Stimulated activated CD4-positive, alpha-beta T cell treated with anti-CD3 and anti-CD28 coated beads, Interleukin-1b, Interleukin-23, amount 100 ng/mL, for 48 hours (primary cell): ENCODE measurements around the gene DYDC2.
"Not testable (repeated sequence)": the region's sequence is repeated elsewhere in the genome, so short reads cannot be mapped to it uniquely, and the experiment has no call there.

Experiments
- DNase-seq: peaks from one replicate; pipeline ENCODE4 v3.0.0-alpha.2; 2020

DYDC2 gene

GRCh38 chr10:80356563-80356988 is at the start of gene DYDC2, which contains the start of gene DYDC1:
TSS of gene DYDC2 (plus strand) at chr10:80356781. CDS start at chr10:80362444, 5,663 bp downstream.
TSS of gene DYDC1 (minus strand) at chr10:80356755. CDS start at chr10:80352601, 4,154 bp downstream.
- peak; percentile 53 for DNase-seq

- DNase-seq: no peak
Measured at GRCh38 chr10:80313523-80313922, 43.1 kb upstream of the DYDC2 start.

GRCh38 chr10:80315391-80315790 is 41.2 kb upstream of the DYDC2 start:
- DNase-seq: no peak

- DNase-seq: no peak
Measured at GRCh38 chr10:80318742-80319141, 37.8 kb upstream of the DYDC2 start.

- DNase-seq: no peak
Measured at GRCh38 chr10:80319318-80319717, 37.3 kb upstream of the DYDC2 start.

- no peak for DNase-seq
Measured at GRCh38 chr10:80319725-80320290, 36.8 kb upstream of the DYDC2 start.

GRCh38 chr10:80320377-80320776 is 36.2 kb upstream of the DYDC2 start:
- DNase-seq: no peak

GRCh38 chr10:80321183-80321582 is 35.4 kb upstream of the DYDC2 start:
- no peak for DNase-seq

- no peak for DNase-seq
Measured at GRCh38 chr10:80322158-80322557, 34.4 kb upstream of the DYDC2 start.

- DNase-seq: no peak
Measured at GRCh38 chr10:80322711-80323110, 33.9 kb upstream of the DYDC2 start.

GRCh38 chr10:80323311-80323710 is 33.3 kb upstream of the DYDC2 start:
- DNase-seq: no peak

- DNase-seq: no peak
Measured at GRCh38 chr10:80324086-80324485, 32.5 kb upstream of the DYDC2 start.

- DNase-seq: no peak
Measured at GRCh38 chr10:80324891-80325364, 31.7 kb upstream of the DYDC2 start.

GRCh38 chr10:80333983-80334382 is 22.6 kb upstream of the DYDC2 start:
- no peak for DNase-seq

GRCh38 chr10:80344276-80344675 is 12.3 kb upstream of the DYDC2 start:
- DNase-seq: no peak

GRCh38 chr10:80344912-80345311 is 11.7 kb upstream of the DYDC2 start:
- DNase-seq: no peak

- DNase-seq: no peak
Measured at GRCh38 chr10:80350251-80350650, 6.3 kb upstream of the DYDC2 start.

GRCh38 chr10:80351220-80351619 is 5.4 kb upstream of the DYDC2 start:
- DNase-seq: no peak

- no peak for DNase-seq
Measured at GRCh38 chr10:80356989-80357850, 639 bp downstream of the DYDC2 start.

- no peak for DNase-seq
Measured at GRCh38 chr10:80357851-80358125, 1.2 kb downstream of the DYDC2 start.

- not testable (repeated sequence) for DNase-seq
Measured at GRCh38 chr10:80358925-80359324, 2.3 kb downstream of the DYDC2 start.

- DNase-seq: no peak
Measured at GRCh38 chr10:80359644-80360043, 3.1 kb downstream of the DYDC2 start.

GRCh38 chr10:80365510-80365909 is 8.9 kb downstream of the DYDC2 start:
- DNase-seq: no peak

GRCh38 chr10:80371467-80371866 is 14.9 kb downstream of the DYDC2 start:
- no peak for DNase-seq

- DNase-seq: no peak
Measured at GRCh38 chr10:80372675-80373074, 16.1 kb downstream of the DYDC2 start.
